Stimulated activated CD8-positive, alpha-beta memory T cell treated with anti-CD3 and anti-CD28 coated beads, Interleukin-12 subunit alpha, Interleukin-12 subunit beta, amount 100 ng/mL, for 24 hours (primary cell): ENCODE results near the gene STAG1.
"Not testable (repeated sequence)": the region's sequence is repeated elsewhere in the genome, so short reads cannot be mapped to it uniquely, and the experiment has no call there.

Experiments
- DNase-seq: peaks from one replicate; pipeline ENCODE4 v3.0.0-alpha.2; 2020; ENCODE audit errors: extremely low read depth

STAG1 gene

DNA sequence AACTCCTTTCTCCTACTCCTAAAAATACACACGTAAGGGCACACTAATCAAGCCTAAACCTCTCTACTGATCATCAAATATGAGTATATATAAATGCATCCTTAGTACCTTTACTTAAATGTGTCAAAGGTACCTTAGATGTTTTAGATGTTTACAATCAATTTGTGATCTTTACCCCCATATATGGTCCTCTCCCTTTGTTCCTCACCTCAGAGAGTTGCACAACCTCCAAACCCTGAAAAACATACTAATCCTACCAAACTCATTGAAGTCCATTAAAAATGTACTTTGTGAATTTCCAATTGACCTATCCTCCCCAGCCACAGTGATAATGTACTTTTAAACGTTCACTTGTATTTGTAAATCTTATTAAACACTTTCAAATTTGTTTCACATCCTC is 249.1 kb downstream of the STAG1 start:
- no peak for DNase-seq

DNA sequence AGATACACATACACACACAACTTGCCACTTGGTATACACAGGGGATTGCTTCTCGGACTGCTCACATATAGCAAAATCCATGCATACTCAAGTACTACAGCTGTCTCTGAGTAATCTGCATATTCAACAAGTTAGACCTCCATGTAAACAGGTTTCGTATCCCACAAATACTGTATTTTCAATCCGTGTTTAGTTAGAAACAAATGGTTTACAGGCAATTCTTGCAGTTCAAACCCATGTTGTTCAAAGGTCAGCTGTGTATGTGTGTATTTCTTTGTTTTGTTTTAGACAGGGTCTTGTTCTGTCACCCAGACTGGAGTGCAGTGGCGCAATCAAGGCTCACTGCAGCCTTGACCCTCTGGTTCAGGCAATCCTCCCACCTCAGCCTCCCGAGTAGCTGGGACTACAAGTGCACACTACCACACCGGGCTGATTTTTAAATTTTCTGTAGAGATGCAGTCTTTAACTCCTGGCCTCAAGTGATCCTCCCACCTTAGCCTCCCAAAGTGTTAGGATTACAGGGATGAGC is 253.2 kb downstream of the STAG1 start:
- DNase-seq: no peak

DNA sequence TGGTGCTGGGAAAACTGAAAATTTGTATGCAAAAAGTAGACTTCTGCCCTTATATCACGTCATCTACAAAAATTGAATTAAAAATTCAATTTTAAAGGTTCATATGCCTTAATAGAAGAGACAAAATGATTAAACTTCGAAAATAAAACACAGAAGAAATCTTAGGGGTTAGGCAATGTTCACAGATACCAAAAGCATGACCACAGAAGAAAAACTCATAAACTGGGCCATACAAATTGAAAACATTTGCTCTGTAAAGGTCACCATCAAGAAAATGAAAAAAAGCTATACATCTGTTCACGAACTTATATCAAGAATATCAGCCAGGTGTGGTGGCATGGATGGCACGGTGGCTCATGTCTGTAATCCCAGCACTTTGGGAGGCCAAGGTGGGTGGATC is 257.0 kb downstream of the STAG1 start:
- DNase-seq: no peak

DNA sequence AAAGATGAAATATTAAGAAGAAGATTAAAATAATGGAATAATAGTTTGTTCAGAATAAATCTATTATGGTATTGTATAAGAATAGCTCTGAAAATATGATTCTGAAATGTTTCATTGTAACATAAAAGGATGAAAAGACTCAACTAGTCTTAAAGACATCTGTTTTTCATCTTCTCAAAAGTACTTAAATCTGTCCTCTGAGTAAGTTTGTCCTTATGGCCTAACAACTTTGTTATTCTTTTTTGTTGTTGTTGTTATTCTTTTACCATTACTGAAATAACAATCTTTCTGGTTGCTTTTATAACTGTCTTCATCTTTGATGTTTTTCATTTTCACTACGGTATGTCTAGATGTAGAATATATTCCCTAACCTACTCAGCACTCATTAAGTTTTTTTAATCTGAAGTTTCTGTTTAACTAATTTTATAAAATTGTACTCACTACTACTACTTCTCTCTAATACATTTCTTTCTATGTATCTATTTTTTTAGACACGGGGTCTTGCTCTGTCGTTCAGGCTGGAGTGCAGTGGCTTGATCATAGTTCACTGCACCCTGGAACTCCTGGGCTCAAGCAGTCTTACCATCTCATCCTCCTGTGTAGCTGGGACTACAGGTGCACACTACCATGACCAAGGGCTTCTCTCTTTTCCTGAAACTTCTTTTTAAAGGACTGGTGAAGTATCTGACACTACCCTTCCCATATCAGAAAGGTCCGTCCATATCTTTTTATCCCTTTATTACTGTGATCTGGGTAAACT is 261.4 kb downstream of the STAG1 start:
- no peak for DNase-seq

DNA sequence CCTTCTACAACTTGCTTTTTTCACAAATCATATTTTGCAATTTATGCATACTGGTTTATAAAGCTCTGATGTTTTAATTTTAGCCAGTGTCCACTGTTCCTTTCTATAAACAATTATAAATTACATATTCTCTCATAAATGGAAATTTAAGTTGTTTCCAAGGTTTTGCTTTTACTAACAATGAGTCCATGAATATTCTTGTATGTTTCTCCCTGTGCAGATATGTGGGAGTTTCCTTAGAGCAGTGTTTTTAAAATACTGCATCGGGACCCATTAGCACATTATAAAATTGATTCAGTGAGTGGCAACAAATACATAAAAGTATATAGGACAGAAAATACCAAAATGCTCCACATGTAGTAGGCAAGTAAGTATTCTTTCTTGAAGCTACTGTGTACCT is 266.4 kb downstream of the STAG1 start:
- DNase-seq: no peak

- no peak for DNase-seq
Measured at GRCh38 chr3:136476280-136476679, 275.9 kb downstream of the STAG1 start.

DNA sequence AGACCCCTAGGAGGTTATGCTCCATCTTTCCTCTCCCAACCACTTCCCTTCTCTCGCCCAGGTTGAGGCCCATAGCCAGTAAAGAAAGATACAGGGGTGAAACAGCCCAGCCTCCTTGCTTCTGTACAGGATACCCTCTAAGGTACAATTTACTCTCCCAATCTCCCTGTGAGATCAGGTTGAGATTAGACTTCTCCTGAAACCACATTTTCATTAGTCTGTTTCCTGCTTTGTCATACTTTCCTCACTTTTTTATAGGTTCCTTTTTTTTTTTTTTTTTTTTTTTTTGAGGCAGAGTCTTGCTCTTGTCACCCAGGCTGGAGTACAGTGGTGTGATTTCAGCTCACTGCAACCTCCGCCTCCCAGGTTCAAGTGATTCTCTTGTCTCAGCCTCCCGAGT is 277.3 kb downstream of the STAG1 start:
- not testable (repeated sequence) for DNase-seq

GRCh38 chr3:136473716-136474326 is 278.4 kb downstream of the STAG1 start:
- no peak for DNase-seq

DNA sequence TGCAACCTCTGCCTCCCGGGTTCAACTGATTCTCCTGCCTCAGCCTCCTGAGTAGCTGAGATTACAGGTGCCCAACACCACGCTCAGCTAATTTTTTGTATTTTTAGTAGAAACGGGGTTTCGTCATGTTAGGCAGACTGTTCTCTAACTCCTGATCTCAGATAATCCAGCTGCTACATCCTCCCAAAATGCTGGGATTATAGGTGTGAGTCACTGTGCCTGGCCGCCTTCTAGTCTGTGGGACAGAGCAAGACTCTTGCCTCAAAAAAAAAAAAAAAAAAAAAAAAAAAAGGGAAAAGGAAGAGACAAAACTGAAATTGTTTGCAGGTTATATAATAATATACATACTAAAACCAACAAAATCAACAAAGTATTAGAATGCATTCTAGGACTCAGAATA is 286.9 kb downstream of the STAG1 start:
- no peak for DNase-seq

DNA sequence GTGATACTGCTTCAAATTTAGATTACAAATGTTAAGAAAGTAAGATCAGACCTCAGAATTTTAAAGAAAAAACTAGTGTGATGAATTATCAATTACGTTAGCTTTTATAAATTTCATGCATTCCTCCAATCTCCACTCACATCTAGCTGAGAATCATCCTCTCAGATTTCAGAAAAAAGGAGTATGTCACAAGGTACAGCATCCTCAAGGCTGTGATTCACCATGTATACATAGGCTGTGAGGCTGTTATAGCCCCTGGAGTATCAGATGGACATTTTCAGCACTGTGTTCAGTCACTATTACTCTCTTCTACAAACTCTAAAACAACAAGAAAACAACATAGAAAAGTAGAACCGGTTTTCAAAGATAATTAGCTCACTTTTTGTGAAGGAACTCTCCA is 287.7 kb downstream of the STAG1 start:
- DNase-seq: no peak

- no peak for DNase-seq
Measured at GRCh38 chr3:136463170-136463569, 289.0 kb downstream of the STAG1 start.

DNA sequence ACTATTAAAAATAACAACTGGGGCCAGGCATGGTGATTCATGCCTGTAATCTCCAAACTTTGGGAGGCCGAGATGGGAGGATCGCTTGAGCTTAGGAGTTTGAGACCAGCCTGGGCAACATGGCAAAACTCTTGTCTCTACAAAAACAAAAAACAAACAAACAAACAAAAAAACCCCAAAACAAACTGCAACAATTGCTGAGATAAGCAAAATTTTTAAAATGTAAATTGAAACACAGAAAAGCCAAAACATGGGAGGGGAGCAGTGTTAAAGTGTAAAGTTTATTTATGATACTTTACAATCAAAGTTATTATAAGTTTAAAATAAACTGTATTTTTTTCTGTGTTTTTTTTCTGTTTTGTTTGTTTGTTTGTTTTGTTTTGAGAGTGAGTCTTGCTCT is 294.4 kb downstream of the STAG1 start:
- no peak for DNase-seq

- no peak for DNase-seq
Measured at GRCh38 chr3:136456196-136456595, 296.0 kb downstream of the STAG1 start.

DNA sequence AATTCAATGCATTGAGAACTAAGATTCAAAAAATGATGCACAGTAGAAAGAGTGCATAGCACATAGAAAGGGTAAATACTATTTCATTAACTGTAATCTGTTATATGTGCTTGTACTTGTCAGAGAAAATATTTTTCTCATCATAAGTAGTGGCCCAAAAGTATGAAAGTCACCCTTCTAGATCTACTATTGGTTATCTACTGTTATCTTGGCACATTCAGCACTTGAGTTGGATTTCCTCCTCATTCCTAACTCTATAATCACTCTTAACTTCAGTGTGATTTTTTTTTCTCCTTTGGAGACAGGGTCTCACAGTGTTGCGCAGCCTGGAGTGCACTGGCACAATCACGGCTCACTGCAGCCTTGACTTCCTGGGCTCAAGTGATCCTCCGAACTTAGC is 307.6 kb downstream of the STAG1 start:
- no peak for DNase-seq

DNA sequence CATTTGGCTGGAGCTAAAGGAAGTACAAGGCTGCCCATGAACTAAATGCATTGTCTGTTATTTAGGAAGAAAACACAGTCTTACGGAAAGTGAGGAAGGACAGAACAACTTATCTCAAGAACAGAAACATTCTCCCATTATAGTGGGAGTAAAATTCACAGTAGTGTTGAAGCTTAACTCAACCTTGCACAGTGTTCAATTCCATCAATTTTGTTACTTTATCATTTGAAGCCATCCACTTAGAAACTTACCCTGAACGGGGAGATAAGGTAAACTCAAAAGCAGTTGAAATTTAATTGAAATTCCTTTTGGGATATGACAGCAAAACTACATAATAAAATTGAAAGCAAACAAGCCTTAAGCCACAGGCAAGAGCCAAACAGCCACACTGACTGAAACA is 315.1 kb downstream of the STAG1 start:
- DNase-seq: no peak

- no peak for DNase-seq
Measured at GRCh38 chr3:136434429-136434828, 317.7 kb downstream of the STAG1 start.

GRCh38 chr3:136432685-136433084 is 319.5 kb downstream of the STAG1 start:
- no peak for DNase-seq

DNA sequence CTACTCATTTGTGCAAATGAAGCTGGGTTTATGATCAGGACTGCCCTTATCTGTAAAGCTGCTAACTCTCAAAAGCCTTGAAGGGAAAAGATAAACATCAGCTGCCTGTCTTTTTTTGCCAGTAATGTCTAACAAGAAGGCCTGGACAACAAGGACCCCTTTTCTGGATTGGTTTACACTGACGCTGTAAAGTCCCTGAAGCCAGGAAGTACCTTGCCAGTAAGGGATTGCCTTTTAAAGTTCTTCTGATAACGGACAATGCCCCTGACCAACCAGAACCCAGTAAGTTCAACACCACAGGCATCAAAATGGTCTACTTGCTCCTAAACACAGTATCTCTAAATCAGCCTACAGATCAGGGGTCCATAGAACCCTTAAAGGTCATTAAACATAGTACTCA is 324.0 kb downstream of the STAG1 start:
- no peak for DNase-seq

GRCh38 chr3:136427236-136427635 is 324.9 kb downstream of the STAG1 start:
- no peak for DNase-seq

DNA sequence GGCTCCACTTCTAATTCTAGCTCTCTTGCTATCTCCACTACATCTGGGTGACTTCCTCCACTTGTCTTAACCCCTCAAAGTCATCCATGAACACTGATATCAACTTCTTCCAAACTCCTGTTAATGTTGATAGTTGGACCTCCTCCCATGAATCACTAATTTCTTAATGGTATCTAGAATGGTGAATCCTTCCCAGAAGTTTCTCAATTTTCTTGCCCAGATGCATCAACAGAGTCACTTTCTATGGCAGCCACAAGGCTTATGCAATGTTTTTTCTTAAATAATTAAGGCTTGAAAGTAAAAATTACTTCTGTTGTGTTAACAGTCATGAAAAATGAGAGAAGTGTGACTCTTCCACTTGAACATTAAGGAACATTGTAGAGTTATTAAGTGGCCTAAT is 337.7 kb downstream of the STAG1 start:
- no peak for DNase-seq

GRCh38 chr3:136412307-136412706 is 339.9 kb downstream of the STAG1 start:
- no peak for DNase-seq

- DNase-seq: no peak
Measured at GRCh38 chr3:136409549-136409948, 342.6 kb downstream of the STAG1 start.

DNA sequence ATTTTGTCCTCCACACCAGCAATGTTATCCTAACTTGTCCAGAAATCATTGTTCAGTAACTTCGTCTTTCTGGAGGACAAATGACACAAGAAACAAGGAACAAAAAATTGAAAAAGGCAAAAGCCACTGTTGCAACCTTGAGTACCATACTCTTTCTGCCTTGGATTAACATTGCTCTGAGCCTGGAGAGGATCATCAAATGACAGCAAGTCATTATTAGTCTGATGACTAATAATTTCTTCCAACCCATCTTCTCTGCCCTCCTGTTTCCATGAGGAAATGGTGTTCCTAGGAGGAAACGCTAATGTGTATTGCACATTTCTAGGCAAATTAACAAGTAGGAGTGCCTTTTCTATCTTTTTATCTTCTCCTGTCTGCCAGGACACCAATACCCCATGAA is 348.1 kb downstream of the STAG1 start:
- no peak for DNase-seq

DNA sequence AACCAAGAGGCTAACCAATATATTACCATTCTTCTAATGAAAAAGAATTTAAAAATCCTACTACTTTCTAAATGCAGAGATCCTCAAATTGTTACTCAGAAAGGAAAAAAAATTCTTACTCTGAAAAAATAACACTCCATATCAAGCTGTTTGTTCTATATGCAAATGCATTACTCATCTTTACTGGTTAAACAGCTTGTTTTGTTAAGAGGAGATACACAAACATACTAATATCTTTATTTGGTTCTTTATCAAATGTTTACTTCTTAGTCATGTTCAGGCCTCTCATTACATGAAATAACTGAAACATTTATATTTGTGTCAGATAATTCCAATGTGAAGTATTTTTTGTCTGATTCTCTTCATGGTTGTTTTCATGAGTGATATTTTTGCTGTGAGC is 355.3 kb downstream of the STAG1 start:
- no peak for DNase-seq
